ENCODE results near the gene CSNK2A2.
A peak's percentile ranks its signal among the peaks of the same experiment; 100 is the strongest.

Gene CSNK2A2

DNA sequence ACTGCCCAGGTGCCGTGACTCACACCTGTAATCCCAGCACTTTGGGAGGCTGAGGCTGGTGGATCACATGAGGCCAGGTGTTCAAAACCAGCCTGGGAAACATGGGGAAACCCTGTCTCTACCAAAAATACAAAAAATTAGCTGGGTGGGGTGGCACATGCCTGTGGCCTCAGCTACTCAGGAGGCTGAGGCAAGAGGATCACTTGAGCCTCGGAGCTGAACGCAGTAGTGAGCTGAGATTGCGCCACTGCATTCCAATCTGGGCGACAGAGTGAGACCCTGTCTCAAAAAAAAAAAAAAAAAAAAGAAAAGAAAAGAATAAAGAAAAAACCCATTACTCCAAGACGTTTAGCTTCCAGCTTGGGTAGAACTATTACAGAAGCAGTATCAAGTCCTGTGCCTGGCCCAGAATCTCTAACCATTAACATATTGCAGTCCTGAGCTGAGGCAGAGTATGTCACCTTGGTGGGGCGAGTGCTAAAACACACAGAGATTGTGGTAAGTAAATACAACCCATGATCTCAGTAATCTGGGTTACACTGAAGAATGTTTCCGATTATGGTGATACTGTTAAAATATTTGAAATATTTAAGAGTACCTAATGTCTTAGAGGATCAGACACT is 45.5 kb downstream of the CSNK2A2 start:
- no peak for DNase-seq (ENCODE audit: low read depth in 4 of 4, low spot score in 1 of 4)

- no peak for DNase-seq (ENCODE audit: low read depth in 4 of 4, low spot score in 1 of 4)
These were observed 49.4 kb downstream of the CSNK2A2 start for GRCh38 chr16:58148526-58148925.

DNA sequence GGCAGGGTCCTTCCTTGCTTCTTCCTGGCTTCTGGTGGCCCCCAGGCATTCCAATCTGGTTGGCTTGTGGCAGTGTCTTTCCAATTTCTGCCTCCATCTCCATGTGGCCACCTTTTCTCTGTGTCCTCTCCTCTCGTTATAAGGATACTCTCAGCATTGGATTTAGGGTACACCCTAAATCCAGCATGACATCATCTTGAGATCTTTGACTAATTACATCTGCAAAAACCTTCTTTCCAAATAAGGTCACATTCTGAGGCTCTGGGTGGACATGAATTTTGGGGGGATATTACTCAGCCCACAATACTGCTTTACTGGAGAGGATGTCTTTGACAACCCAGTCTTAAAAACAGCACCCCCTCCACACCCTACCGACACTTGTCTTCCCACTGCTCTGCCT is 49.8 kb downstream of the CSNK2A2 start:
- DNase-seq (ENCODE audit: low read depth in 4 of 4, low spot score in 1 of 4) = no peak

DNA sequence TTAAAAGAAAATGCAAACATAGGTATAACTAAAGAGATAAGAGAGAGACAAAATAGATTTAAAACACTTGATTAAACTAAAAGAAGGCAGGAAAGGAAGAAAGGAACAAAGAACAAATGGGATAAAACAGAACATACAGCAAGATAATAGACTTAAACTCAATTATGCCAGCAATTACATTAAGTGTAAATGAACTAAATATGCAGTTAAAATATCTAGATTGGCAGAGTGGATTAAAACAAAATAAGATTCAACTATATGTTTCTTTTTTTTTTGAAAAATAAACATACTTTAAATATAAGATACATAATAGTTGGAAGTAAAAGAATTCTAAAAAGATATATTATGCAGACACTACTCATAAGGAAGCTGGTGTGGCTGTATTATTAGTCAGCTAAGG is 59.1 kb downstream of the CSNK2A2 start:
- DNase-seq (ENCODE audit: low read depth in 4 of 4, low spot score in 1 of 4) = no peak

DNA sequence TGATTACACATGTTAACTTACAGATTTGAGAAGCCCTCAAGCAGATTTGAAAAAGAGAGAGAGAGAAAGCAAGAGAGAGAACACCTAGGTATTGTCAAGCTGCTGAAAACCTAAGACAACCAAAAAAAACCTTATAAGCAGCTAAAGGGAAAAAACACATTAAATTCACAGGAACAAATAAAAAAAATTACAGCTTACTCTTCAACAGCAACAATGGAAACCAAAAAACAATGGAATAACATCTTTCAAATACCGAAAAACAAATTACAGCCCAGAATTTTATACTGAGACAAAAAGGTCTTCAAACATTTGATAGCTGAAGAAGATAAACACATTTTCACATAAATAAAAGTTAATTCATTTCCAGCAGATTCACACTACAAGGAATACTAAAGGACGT is 60.3 kb downstream of the CSNK2A2 start:
- no peak for DNase-seq (ENCODE audit: low read depth in 4 of 4, low spot score in 1 of 4)

DNA sequence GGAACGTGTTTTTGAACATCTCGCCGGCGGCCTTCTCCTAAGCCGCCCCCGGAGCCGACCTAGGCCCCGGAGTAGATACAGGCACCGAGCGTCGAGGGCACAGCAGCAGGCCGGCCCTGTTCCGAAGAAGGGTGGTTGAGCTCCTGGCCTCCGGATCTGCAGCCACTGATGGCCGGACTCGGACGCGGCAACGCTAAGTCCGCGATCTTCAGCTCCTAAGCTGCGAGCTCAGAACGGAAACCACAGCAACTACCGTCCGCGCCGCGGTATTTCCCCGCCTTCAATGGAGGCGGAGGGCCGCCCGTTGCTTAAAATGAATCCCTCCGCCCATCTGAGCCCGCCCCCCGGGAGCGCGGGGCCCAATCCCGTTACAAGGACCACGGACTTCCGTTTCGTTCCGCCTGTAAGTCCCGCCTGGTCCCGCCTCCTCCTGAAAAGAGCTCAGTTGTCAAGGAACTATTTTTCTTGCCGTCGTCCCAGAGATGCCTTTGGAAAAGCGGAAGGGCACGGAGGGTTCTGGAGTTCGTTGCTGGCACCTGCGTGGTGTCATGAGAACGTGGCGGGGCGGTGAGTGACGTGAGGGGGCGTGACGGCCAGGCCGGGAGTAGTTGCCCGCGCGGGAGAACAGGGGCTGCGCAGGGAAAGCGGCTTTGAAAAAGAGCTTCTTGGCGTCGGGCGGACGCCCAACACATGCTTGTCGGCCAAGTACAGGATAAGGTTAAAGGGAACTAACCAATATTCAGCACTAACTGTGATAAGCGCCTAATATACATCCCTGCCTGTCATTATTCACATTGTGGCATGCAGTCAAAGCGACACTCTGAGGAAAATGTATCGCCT is 68.6 kb downstream of the CSNK2A2 start, which contains the start of gene CFAP20:
TSS of gene CFAP20 (minus strand) at position 285 of the 840 bp plus-strand sequence. CDS start at position 19, 266 bp downstream.
- peak; percentile 87 to 96 (median 92) for DNase-seq (ENCODE audit: low read depth in 4 of 4, low spot score in 1 of 4)

GRCh38 chr16:58128711-58129096 is 69.2 kb downstream of the CSNK2A2 start:
- DNase-seq (ENCODE audit: low read depth in 4 of 4, low spot score in 1 of 4) = peak in 1 of 4 experiments; percentile 6

GRCh38 chr16:58128181-58128631 is 69.7 kb downstream of the CSNK2A2 start:
- no peak for DNase-seq (ENCODE audit: low read depth in 4 of 4, low spot score in 1 of 4)

GRCh38 chr16:58127634-58128033 is 70.3 kb downstream of the CSNK2A2 start:
- no peak for DNase-seq (ENCODE audit: low read depth in 4 of 4, low spot score in 1 of 4)

GRCh38 chr16:58127033-58127556 is 70.8 kb downstream of the CSNK2A2 start:
- no peak for DNase-seq (ENCODE audit: low read depth in 4 of 4, low spot score in 1 of 4)

DNA sequence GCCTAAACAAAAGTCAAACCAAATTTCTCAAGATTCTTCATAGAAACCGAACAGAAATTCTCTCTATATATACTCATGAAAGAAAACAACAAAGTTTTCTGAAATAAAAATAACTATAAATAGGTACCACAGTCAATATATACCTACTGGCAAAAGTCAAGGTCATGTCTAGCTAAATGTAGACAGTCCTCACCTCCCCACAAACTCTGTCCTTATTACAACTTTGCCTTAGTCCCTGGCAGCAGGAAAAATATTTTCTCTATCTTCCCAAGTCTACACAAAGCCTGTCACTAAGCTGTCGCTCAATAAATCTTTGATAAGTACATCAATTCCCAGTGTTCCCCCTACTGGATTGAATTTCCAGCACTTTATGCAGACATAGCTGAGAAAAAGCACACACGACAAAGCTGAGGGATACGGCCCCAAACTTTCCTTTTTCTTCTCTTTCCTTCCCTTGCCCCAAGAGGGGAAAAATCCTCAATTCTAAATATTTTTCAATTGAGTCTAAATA is 71.4 kb downstream of the CSNK2A2 start:
- no peak for DNase-seq (ENCODE audit: low read depth in 4 of 4, low spot score in 1 of 4)

DNA sequence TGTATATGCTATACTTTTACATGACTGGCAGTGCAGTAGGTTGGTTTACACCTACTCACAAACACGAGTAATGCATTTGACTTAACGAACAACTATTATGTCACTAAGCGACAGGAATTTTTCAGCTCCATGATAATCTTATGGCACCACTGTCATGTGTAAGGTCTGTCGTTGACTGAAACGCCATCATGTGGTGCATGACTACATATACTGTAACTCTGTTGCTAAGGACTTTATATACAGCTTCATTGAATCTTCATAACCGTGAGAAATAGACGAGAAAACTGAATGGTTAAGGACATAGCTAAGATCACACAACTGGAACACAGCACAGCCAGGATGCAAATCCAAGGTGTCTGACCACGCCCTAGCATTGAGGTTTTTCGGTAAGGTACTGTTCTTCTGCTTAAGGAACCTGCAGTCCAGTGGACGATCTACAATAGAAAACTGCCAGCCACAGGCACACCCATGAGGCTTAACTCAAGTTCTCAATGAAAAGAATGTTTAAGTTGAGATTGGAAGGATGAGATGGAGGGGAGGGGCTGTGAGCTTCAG is 72.0 kb downstream of the CSNK2A2 start:
- no peak for DNase-seq (ENCODE audit: low read depth in 4 of 4, low spot score in 1 of 4)

DNA sequence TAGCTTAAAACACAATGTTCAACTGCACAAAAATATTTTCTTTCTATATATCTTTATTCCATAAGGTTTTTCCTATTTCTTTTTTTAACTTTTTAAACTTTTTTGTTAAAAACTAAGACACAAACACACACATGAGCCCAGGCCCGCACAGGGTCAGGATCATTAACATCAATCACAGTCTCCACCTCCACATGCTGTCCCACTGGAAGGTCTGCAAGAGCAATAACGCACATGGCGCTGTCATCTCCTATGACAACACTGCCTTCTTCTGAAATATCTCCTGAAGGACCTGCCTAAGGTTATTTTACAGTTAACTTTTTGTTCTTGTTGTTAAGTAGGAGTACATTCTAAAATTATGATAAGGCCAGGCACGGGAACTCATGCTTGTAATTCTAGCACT is 72.9 kb downstream of the CSNK2A2 start:
- no peak for DNase-seq (ENCODE audit: low read depth in 4 of 4, low spot score in 1 of 4)

GRCh38 chr16:58124601-58124915 is 73.3 kb downstream of the CSNK2A2 start:
- no peak for DNase-seq (ENCODE audit: low read depth in 4 of 4, low spot score in 1 of 4)

DNA sequence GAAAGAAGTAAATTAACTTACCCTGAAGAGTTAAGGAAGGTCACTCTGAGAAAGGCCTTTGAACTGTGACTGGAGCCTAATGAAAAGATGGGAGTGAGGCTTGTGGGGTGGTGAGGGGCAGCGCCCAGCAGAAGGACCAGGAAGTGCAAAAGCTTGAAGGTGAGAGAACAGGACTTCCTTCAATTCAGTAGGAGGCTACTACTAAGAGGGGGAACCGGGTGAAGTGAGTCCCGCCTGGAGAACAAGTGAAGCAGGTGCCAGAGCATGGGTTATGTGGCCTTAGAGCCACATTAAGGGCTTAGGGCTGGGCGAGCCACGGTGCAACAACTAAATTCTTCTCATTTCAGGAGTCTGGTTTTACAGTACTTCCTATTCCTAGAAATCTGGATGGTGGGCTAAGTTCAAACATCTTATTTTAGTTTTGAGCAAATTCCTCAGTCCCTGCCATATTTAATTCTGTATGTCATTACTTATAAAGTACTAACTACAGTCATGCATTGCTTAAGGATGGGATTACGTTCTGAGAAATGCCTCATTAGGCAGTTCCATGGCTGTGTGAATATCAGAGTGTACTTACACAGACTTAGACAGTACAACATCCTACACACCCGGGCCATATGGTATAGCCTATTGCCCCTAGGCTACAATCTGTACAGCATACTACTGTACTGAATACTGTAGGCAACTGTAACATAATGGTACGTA is 73.9 kb downstream of the CSNK2A2 start:
- DNase-seq (ENCODE audit: low read depth in 4 of 4, low spot score in 1 of 4) = no peak

GRCh38 chr16:58121132-58121531 is 76.8 kb downstream of the CSNK2A2 start:
- no peak for DNase-seq (ENCODE audit: low read depth in 4 of 4, low spot score in 1 of 4)

DNA sequence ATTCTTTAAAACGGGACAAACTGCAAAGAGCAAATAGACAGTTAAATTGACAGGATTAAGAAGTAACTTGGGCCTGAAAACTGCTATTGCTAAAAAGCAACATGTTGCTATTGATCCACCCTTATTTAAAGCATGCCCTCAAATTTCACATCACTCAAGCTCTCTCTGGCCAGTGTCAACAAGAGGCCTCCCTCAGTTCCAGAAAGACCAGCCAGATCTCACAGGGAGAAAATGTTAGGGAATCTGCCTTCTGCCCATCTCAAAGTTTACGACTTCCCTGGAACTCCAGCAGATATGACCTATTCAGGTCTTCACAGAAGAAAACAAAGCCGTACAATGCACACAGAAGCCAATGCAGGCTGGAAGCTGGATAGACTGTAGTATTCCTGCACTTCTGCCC is 77.7 kb downstream of the CSNK2A2 start:
- DNase-seq (ENCODE audit: low read depth in 4 of 4, low spot score in 1 of 4) = no peak

DNA sequence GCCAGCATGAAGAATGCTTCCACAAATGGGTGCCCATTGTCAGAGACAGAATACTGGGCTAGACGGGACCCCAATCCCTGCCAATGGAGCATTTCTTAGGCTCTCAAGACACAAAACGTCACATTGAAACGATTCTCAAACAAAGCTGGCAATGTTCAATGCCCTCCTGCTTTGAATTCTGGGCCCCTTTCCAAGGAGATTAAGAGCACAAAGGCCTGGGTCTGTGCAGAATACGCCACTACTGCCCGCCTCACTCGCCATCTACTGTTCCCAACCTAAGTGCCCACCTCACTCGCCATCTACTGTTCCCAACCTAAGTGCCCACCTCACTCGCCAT is 78.4 kb downstream of the CSNK2A2 start:
- no peak for DNase-seq (ENCODE audit: low read depth in 4 of 4, low spot score in 1 of 4)

DNA sequence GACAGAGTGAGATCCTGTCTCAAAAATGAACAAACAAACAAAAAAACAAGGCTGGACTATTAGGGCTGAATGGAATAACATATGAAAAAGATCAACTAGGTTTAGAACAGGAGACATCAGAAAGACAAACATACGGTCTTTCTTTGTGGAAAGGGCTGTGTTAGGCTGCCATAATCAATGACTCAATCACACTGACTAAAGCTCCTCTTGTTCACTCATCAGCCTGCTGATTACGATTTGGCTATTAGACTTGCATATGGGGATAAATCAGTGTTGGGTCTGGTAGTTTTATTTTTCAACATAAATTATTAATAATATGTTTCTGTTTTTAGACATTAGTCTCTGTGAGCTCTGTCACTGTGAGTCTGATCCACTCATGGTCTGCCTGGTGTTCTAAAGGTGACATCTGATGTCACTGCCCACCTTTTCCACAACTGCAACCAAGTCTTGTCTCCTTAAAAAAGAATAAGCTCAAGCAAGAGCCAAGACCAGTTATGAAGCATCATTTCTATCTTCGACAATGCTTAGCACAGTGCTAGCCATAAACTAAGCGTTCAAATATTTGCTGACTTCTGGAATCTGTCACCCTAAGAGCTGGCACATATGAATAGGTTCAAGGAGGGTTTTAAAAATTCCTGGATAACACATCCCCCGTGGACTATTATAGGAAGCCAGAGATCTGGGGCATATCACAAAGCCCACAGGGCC is 79.0 kb downstream of the CSNK2A2 start:
- no peak for DNase-seq (ENCODE audit: low read depth in 4 of 4, low spot score in 1 of 4)

- DNase-seq (ENCODE audit: low read depth in 4 of 4, low spot score in 1 of 4) = no peak
These were observed 81.4 kb downstream of the CSNK2A2 start for GRCh38 chr16:58116529-58116928.

GRCh38 chr16:58116081-58116480 is 81.8 kb downstream of the CSNK2A2 start:
- no peak for DNase-seq (ENCODE audit: low read depth in 4 of 4, low spot score in 1 of 4)

All from stimulated activated CD4-positive, alpha-beta T cell treated with anti-CD3 and anti-CD28 coated beads, Interleukin-1b, Interleukin-23, amount 100 ng/mL, for 24 hours (primary cell).